Stimulated activated CD4-positive, alpha-beta T cell treated with anti-CD3 and anti-CD28 coated beads, Interleukin-1b, Interleukin-23, amount 100 ng/mL, for 24 hours (primary cell): ENCODE measurements around the gene APOL5.
"Not testable (repeated sequence)": the region's sequence is repeated elsewhere in the genome, so short reads cannot be mapped to it uniquely, and the experiment has no call there.

Source experiments
- DNase-seq, 4 experiments: peaks; one replicate each; pipeline ENCODE4 v3.0.0-alpha.2; 2020; ENCODE audit warnings: low read depth in 4 of 4, low spot score in 1 of 4

APOL5 gene, protein sequence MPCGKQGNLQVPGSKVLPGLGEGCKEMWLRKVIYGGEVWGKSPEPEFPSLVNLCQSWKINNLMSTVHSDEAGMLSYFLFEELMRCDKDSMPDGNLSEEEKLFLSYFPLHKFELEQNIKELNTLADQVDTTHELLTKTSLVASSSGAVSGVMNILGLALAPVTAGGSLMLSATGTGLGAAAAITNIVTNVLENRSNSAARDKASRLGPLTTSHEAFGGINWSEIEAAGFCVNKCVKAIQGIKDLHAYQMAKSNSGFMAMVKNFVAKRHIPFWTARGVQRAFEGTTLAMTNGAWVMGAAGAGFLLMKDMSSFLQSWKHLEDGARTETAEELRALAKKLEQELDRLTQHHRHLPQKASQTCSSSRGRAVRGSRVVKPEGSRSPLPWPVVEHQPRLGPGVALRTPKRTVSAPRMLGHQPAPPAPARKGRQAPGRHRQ

DNA sequence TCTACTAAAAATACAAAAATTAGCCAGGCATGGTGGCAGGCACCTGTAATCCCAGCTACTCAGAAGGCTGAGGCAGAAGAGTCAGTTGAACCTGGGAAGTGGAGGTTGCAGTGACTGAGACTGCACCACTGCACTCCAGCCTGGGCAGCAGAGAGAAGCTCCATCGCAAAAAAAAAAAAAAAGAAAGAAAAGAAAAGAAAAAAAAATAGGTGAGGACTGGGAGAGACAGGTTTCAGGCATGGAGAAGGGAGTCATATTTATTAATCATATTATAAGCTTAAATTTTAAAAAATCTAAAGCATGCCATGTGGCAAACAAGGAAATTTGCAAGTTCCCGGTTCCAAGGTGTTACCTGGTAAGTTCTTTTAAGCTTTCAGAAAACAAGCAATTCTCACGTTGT, at the start of gene APOL5:
Gene APOL5, plus strand, starts transcription at position 301 of the 400 bp plus-strand sequence. Its CDS starts 0 bp downstream, at position 301.
- no peak for DNase-seq

DNA sequence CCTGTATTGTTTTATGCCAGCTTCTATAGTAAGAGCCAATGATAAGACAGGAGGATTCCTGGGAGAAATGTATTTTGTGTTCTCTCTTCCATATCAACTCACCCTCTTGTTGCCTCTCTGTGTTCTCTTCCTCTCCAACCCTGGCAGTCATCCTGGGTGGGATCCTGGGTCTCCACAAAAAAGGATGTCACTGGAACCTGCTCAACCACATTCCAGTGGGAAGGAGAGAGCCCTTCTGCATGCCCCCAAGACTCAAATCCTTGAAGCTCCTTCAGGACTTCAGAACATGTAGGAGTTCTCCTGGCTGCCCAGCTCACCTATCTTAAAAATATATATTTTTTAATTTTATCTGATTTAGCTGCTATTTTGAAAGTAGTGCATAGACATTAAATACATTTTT, 43.3 kb upstream of the APOL5 start:
- no peak for DNase-seq

DNA sequence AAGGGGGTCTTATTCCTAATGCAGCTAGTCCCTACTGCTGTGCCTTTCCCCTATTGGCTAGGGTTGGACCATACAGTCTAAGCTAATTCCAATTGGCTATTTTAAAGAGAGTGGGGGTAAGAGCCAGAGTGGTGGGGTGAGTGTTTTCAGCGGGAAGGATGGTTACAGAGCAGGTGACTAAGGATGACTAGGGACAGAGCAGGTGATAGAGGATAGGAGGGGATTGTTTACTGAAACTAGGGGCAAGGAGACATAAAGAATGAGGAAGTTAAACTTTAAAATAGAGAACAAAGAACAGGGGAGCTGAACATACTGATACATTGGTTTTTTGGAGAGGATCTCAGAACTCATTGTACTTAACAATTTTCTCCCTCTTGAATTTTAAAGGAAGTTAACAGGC, 41.6 kb upstream of the APOL5 start:
- DNase-seq = not testable (repeated sequence)

DNA sequence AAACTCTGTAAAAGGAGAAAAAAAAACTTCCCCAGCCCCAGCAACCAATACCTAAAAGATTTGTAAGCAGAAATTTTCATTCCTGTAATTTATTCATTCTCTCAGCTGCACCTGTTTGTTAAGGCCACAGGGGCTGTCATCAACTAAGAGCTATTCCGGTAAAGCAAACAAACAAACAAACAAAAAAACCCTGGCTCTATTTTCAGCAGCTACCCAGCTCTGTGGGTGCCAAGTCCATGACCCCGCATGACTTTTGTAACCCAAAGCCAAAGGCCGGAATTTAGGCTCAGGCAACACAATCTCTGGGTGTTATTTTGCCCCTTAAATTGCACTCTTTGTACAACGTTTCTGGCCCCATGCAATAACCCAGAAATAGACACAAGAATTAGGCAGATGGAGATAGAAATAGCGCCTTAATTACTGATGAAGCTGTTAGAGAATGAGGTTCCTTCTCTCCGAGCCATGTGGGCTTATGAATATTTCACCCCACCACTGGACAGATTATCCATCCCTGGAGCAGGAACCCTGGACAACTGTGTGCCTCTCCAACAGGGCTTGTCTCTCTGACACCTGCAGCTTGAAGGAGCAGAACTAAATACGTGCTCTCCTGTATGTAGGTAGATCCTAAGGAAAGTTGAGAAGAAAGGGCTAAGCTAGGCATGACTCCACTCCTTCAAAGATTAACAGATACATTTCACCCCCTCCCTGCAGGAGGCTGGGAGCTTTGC, 40.0 kb upstream of the APOL5 start:
- DNase-seq = no peak

DNA sequence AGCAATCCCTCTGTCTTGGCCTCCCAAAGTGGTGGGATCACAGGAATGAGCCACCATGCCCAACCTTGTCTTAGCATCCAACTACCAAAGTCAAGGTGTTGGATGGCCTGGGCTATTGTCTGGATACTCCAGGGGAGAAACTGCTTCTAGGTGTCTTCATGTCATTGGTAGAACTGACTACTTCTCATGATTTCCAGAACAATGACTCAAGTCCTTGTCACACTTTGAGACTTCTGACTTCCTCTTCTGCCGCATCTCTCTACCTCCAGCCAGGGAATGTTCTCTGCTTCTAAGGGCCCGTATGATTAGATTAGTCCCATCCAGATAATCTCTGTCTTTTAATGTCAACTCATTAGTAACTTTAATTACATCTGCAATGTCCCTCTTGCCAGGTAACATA, 38.8 kb upstream of the APOL5 start:
- no peak for DNase-seq

DNA sequence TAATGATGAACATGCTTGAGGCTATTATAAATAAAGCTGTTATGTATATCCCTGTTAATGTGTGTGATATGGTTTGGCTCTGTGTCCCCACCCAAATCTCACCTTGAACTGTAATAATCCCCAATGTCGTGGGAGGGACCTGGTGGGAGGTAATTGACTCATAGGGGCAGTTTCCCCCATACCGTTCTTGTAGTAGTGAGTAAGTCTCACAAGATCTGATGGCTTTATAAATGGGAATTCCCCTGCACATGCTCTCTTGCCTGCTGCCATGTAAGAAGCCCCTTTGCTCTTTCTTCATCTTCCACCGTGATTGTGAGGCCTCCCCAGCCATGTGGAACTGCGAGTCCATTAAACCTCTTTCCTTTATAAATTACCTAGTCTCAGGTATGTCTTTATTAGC, 38.2 kb upstream of the APOL5 start:
- peak in 3 of 4 experiments; percentile 25 to 45 (median 41) for DNase-seq

DNA sequence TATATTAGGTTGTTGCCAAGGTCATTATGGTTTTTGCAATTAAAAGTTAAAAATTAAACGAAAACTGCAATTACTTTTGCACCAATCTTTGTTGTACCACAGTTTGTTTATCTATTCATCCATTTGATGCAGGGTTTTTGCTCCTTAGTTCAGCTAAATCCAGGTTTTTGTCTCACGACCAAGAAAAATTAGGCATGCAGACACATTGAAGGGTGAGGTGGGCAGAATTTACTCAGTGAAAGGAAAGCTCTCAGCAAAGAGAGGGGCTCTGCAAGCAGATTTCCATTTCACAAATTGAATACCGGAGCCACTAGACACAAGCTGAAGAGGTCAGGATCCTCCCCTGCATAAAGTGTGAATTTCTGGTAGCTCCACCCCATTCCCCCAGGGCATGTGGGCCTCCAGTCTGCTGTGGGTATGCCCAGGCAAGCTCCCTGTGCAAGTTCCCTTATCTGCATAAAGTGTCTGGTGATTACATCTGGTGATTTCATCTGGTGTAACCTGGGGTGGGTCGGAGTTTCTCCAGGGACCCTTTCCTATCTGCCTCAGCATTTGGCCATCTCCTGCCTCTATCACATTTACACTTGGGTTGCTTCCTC, 36.1 kb upstream of the APOL5 start:
- no peak for DNase-seq

DNA sequence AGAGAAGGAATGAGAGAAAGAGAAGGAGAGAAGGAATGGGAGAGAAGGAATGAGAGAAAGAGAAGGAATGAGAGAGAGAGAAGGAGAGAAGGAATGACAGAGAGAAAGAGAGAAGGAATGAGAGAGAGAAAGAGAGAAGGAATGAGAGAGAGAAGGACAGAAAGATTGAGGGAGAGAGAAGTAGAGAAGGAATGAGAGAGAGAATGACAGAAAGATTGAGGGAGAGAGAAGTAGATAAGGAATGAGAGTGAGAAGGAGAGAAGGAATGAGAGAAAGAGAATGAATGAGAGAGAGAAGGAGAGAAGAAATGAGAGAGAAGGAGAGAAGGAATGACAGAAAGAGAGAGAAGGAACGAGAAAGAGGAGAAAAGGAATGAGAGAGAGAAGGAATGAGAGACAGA, 34.1 kb upstream of the APOL5 start:
- no peak for DNase-seq

DNA sequence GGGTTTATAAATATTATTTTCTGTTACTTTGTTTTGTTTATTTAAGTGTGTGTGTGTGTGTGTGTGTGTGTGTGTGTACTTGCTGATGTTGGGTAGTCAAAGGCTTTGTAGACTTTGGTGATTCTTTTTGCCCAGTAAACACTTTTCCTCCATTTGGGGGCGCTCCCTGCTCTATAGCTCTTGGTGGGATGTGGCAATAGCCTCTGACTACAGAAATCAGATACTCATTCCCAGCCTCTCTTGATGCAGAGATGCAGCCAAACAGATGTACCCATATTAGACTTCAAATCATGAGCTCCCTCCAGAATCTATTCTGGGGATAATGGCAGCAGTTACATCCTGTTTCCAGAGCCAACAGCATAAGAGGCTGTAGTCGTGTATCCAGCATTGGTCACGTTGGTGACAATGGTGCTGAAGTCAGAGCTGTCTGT, 33.4 kb upstream of the APOL5 start:
- DNase-seq = no peak

DNA sequence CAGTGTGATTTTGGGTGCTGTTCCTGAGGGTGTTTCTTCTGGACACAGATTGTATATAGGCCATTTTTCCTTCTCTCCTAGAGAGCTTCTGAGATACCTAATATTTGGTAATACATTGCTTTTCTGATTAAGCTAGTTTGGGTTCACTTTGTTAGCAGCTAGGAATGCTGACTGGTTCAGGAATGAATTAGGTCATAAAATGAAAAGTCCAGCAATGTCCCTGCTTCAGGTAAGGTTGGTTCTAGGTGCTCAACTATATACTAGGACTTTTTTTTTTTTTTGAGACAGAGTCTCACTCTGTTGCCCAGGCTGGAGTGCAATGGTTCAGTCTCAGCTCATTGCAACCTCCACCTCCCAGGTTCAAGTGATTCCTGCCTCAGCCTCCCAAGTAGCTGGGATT, 32.9 kb upstream of the APOL5 start:
- DNase-seq = no peak

DNA sequence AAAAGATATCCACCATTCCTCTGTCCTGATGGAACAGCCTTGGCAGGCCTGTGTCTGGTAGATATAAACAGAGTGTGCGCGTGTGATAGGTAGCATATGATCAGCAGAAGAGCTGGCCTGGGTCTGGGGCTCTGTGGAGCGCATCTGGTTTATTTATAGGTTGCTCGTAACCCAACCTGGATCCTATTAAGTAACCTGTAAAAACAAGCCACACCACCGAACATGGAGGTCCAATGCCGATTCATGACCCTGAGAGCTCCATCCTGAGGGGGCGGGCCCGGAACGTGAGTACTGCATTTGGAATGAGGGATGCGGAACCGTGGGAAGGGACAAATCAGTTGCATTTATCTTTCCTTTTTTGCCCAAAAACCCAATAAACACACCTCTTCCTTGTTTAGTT, 31.9 kb upstream of the APOL5 start:
- no peak for DNase-seq

DNA sequence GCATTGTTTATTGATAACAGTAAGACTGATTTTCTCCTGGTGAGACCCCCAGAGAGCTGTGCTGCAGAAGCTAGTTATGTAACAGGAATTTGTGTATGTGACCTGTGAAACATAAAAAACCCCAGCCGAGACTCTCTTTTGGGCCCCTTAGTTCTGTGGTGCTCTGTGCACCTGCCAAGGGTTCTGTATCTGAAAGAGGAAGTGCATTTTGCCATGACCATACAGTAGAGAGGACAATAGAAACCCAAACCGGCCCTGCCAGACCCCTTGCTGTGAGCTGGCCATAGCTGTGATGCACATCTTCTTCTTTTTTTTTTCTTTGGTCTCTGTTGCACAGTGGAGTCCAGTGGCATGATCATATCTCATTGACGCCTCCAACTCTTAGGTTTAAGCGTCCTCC, 31.4 kb upstream of the APOL5 start:
- DNase-seq = no peak

DNA sequence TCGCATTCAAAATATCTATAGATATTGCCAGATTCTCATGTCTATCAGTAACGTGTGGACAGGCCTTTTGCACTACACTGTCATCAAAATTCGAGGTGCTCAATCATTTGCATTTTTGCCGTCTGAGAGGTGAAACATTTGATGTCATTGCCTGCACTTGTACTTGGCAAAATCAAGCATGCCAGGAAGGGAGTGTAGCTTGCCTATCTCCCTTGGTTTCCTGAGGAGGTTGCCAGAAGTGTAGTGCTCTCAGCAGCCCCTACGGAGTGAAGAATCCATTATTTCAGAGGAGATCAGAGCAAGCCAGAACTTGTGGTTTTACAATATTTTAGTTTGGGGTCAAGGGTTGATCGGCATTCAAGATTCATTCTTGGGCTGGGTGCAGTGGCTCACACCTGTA, 30.2 kb upstream of the APOL5 start:
- DNase-seq = no peak

DNA sequence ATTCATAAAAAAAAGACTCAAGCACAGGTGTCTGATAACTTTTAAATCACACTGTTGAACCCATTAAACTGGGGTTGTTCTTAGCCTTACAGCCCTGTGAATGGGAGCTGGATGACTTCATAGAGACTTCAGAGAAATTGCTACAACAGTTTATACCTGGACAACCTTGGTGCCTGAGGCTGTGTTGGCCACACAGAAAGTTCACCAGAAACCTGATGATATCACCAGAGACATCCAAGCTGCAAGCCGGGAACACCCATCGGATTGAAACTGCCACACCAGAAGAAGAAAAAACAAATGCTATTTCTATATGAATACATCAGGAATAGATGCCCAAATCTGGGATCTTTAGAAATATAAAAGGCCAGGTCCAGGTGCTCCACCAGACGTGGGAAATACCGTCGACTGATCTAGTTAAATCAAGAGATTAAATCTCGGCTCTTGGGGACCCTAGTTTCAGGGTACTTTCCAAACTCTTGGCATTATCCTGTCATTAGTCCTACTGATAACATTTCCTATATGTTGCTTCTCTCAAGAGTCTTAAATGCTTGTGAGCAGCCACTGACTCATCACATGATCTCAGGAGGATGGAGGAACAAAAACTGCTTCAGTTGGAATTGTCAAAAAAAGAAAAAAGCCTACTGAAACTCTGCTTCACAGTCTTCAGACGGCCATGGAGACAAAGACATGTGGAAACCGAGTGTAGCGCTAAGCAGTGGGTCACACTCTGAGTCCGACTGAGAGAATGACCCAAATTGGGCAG, 28.6 kb upstream of the APOL5 start:
- DNase-seq = no peak

DNA sequence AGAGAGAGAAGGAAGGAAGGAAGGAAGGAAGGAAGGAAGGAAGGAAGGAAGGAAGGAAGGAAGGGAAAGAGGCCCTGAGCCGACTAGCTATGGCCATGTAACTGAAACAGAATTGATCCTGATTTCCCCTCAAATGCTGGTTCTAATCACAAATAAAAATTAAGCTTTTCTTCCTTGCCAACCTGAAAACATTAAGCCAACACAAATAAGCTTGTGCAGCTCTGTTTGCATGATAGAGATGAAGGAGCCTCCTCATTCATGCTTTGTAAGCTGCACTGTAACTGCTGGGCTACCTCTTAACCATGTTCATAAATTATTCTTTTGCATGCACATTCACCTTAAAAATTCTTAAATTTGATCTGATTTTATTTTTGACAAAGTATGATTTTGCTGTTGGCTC, 27.7 kb upstream of the APOL5 start:
- DNase-seq = no peak

DNA sequence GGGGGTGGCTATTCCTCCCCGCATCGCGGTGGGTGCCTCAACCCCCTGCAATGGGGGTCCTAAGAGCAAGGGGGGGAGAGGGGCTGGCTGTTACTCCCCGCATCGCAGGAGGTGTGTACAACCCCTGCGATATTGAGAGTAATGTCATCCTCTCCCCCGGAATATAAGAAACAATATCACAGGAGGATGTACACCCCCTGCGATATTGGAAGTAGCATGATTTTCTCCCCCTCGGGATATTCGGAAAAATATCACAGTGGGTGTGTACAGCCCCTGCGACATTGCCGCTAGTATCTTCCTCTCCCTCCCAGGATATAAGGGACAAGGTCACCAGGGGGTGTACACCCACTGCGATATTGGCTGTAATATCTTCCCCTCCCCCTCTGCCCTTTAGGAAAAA, 22.5 kb upstream of the APOL5 start:
- no peak for DNase-seq

DNA sequence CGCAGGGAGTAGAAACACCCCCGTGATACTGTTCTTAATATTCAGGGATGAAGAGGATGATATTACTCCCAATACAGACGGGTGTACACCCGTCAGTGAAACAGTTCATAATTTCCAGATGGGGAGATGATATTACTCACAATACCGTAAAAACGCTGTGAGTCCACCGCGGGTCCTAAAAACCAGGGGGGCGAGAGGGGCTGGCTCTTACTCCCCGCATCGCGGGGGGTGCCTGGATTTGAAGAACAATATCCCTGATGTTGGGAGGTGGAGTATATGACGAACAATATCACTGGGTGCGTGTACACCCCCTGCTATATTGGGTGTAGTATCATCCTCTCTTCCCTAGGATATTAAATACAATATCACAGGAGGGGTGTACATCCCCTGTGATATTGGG, 20.5 kb upstream of the APOL5 start:
- no peak for DNase-seq

DNA sequence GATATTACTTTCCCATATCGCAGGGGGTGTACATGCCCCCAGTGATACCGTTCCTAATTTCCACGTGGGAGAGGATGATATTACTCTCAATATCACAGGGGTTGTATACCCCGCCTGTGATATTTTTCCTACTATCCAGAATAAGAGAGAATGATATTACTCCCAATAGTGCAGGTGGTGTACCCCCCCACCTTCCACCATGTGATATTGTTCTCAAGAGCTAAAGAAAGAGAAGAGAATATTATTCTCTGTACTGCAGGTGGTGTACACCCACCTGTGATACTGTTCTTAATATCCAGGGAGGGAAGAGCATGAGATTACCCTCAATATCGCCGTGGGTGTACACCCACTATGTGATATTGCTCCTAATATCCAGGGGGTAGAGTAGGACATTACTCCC, 17.8 kb upstream of the APOL5 start:
- DNase-seq = not testable (repeated sequence)

DNA sequence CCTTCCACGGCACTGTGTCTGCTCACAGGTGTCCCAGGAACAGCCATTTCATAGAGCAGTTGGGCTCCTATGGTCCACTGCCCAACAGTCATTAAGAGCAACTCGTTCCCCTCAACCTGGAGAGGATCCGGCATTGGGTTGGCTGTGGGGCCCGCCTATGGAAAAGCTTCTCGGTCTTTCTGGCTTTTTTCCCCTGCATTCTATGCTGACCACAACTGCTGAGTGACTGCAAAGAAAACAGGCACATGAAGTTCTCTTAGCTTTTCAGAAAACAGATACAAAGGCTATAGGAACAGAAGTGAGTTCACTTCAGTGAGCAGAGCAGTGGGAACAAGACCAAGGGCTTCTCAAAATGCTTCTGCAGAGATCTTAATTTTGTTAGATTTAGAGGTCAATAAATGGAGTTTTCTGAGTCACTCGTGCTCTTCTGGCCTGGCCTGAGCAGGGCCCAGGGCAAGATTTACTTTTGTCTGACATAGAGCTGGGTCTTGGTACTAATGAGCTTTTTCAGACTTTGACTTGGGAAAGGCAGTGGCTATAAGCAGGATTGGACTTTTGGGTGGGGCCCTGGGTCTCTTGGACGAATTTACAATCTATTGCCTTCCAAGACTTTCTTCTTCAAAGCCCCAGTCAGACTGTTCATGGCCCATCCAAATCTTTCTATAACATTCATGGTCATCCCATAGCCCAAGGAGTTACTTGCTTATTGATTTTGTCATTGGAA, 13.6 kb upstream of the APOL5 start:
- DNase-seq = no peak

DNA sequence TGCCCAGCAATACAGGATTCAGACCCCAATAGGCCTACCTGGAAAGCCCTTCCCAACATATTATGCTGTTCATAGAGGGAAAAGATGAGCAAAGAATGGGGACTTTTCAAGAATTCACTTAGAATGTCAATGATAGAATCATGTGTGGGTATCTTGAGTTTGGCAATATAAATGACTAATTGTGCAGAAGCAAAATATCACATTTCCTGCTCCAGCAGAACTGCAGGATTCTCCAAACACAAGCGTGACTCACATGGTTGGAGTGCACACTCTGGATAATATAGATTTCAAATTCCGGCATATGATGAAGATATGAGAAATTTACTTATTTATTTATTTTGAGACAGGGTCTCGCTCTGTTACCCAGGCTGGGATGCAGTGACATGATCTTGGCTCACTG, 12.5 kb upstream of the APOL5 start:
- no peak for DNase-seq

DNA sequence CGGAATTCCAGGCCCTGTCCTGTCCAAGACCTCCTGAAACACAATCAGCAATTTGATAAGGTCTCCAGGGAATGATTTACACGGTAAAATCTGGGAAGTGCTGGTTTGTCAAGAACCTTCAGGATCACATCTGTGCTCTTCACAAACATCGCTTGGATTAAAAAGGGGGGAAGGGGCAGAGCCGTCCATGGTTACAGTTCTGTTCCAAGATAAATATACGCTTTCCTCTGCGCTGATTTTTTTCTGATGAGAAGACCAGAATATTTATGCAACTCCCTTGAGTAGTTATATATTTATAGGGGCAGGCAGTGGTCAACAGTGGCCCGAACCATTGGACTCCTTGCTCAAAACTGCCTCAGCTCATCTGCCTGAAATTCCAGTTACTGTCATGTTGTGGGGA, 9.2 kb upstream of the APOL5 start:
- DNase-seq = no peak
